SH-SY5Y (cell line): ENCODE data around the gene ACTN4.

Experiments
- GATA2 ChIP-seq: IDR thresholded peaks from 2 replicates; pipeline ENCODE4 v1.6.1; 2011; ENCODE audit warnings: mild to moderate bottlenecking, low read depth, low read length
- GATA3 ChIP-seq: IDR thresholded peaks from 2 replicates; pipeline ENCODE4 v1.6.1; 2011; ENCODE audit warnings: low read depth, mild to moderate bottlenecking, low read length, moderate library complexity

- TF ChIP-seq GATA2 (no peak), GATA3 (no peak)
These were observed 17.2 kb downstream of the ACTN4 start for GRCh38 chr19:38664503-38665211.
